H1 (cell line): ENCODE measurements around the gene ZNF488. TPM values are rescaled to one million over a fixed set of nuclear protein-coding genes. Genes with fewer than 3 reads are reported as not detected.

Experiments
- CTCF ChIA-PET: fragments of 300-600 bp; sonication (Branson Sonifier 250); formaldehyde crosslinking; loops from one replicate; lab custom pipeline; 2021; ENCODE audit not compliant: partially characterized antibody; lab: Charles Lee
- POLR2A ChIA-PET: fragments of 300-600 bp; sonication (Branson Sonifier 250); formaldehyde crosslinking; loops from one replicate; lab custom pipeline; 2021; ENCODE audit warnings: inconsistent platforms; ENCODE audit not compliant: partially characterized antibody; lab: Charles Lee
- DNase-seq, 2 experiments: peaks; one replicate each; pipeline versions ENCODE4 v3.0.0 to v3.0.0-alpha.2; 2010 to 2022; ENCODE audit warnings: low spot score in 2 of 2, low read depth in 1 of 2, mixed read lengths in 1 of 2
- FAIRE-seq: peaks from 2 replicates; lab custom pipeline; 2011; peaks lifted over from hg19 to GRCh38; lab: Jason Lieb, UNC
- H2AFZ ChIP-seq: 2 replicates; pipeline ENCODE4 v1.8.1; 2012; ENCODE audit warnings: low read length, inconsistent platforms
- H2AK5ac ChIP-seq: 2 replicates; pipeline ENCODE4 v1.6.1; 2013; ENCODE audit warnings: low read depth, low read length
- H2BK120ac ChIP-seq: replicated peaks from 2 replicates; pipeline ENCODE3; 2013; ENCODE audit warnings: low read depth, low read length, inconsistent platforms
- H2BK12ac ChIP-seq: 2 replicates; pipeline ENCODE4 v1.6.1; 2013; ENCODE audit warnings: low read depth, low read length
- H2BK15ac ChIP-seq: 2 replicates; pipeline ENCODE4 v1.6.1; 2013; ENCODE audit warnings: low read length
- H2BK20ac ChIP-seq: 2 replicates; pipeline ENCODE4 v1.6.1; 2013; ENCODE audit warnings: low read length
- H2BK5ac ChIP-seq: 2 replicates; pipeline ENCODE4 v1.6.1; 2013; ENCODE audit warnings: low read depth, low read length
- H3K14ac ChIP-seq: 2 replicates; pipeline ENCODE4 v1.6.1; 2013; ENCODE audit warnings: inconsistent platforms; ENCODE audit not compliant: insufficient read length
- H3K18ac ChIP-seq: 2 replicates; pipeline ENCODE4 v1.6.1; 2013; ENCODE audit warnings: low read length; ENCODE audit errors: extremely low read depth
- H3K23ac ChIP-seq: 2 replicates; pipeline ENCODE4 v1.6.1; 2013; ENCODE audit warnings: inconsistent platforms; ENCODE audit not compliant: insufficient read length
- H3K23me2 ChIP-seq: 2 replicates; pipeline ENCODE4 v1.6.1; 2013; ENCODE audit warnings: low read depth, low read length
- H3K27ac ChIP-seq: 2 replicates; pipeline ENCODE4 v1.6.1; 2011; ENCODE audit warnings: low read depth, low read length, inconsistent platforms
- H3K27me3 ChIP-seq, 4 experiments: replicated peaks in 1 of 4; 1 replicate in 1 of 4; 2 replicates in 3 of 4; pipeline versions ENCODE4 v1.6.1 to v1.8.1; 2011 to 2013; ENCODE audit warnings: low read length in 3 of 4, mild to moderate bottlenecking in 3 of 4, inconsistent platforms in 2 of 4, mixed read lengths in 2 of 4, moderate library complexity in 1 of 4; ENCODE audit not compliant: control insufficient read depth in 3 of 4, insufficient read depth in 3 of 4; ENCODE audit errors: extremely low read depth in 1 of 4
- H3K36me3 ChIP-seq, 4 experiments: 2 replicates each; pipeline versions ENCODE4 v1.6.1 to v1.8.1; 2011 to 2013; ENCODE audit warnings: mild to moderate bottlenecking in 4 of 4, low read length in 3 of 4, moderate library complexity in 2 of 4, control low read depth in 1 of 4, inconsistent platforms in 1 of 4; ENCODE audit not compliant: insufficient read depth in 4 of 4, control insufficient read depth in 2 of 4
- H3K4ac ChIP-seq: replicated peaks from 2 replicates; pipeline ENCODE3; 2013; ENCODE audit warnings: low read length, low read depth, mixed read lengths, inconsistent platforms; ENCODE audit not compliant: insufficient read length
- H3K4me1 ChIP-seq, 4 experiments: replicated peaks in 1 of 4; 1 replicate in 1 of 4; 2 replicates in 3 of 4; pipeline versions ENCODE4 v1.6.1 to v1.8.1; 2011 to 2013; ENCODE audit warnings: low read length in 3 of 4, inconsistent platforms in 2 of 4, mixed read lengths in 1 of 4; ENCODE audit not compliant: insufficient read depth in 4 of 4, control insufficient read depth in 3 of 4
- H3K4me2 ChIP-seq, 2 experiments: 2 replicates each; pipeline versions ENCODE4 v1.6.1 to v1.8.1; 2011 to 2013; ENCODE audit warnings: low read depth in 2 of 2, low read length in 2 of 2, control low read depth in 1 of 2, inconsistent platforms in 1 of 2, mild to moderate bottlenecking in 1 of 2; ENCODE audit not compliant: insufficient read depth in 1 of 2
- H3K4me3 ChIP-seq, 4 experiments: fragments of 200-600, 300-600 bp in 1 of 4; sonication (generic), shearing (Covaris generic), sonication (Bioruptor Twin) in 1 of 4; 2 replicates each; pipeline versions ENCODE4 v1.5.1 to v1.8.1; 2011 to 2016; ENCODE audit warnings: low read length in 4 of 4, low read depth in 3 of 4, control low read depth in 2 of 4, inconsistent platforms in 2 of 4, mild to moderate bottlenecking in 2 of 4, mixed read lengths in 1 of 4, moderate library complexity in 1 of 4; ENCODE audit not compliant: insufficient read depth in 2 of 4; ENCODE audit errors: extremely low read depth in 1 of 4
- H3K56ac ChIP-seq: replicated peaks from 2 replicates; pipeline ENCODE3; 2013; ENCODE audit warnings: low read depth, mild to moderate bottlenecking, mixed read lengths, low read length, inconsistent platforms; ENCODE audit not compliant: insufficient read length
- H3K79me1 ChIP-seq: 2 replicates; pipeline ENCODE4 v1.6.1; 2013; ENCODE audit warnings: low read depth, low read length, control low read depth
- H3K79me2 ChIP-seq, 2 experiments: 2 replicates each; pipeline versions ENCODE4 v1.6.1 to v1.8.1; 2012 to 2013; ENCODE audit warnings: low read length in 2 of 2, mild to moderate bottlenecking in 2 of 2, inconsistent platforms in 1 of 2; ENCODE audit not compliant: insufficient read depth in 2 of 2, control insufficient read depth in 1 of 2
- H3K9ac ChIP-seq, 4 experiments: replicated peaks in 1 of 4; 1 replicate in 1 of 4; 2 replicates in 3 of 4; pipeline versions ENCODE4 v1.6.1 to v1.8.1; 2011 to 2013; ENCODE audit warnings: low read depth in 3 of 4, low read length in 3 of 4, control low read depth in 2 of 4, mild to moderate bottlenecking in 2 of 4, moderate library complexity in 2 of 4, inconsistent platforms in 1 of 4; ENCODE audit errors: extremely low read depth in 1 of 4
- H3K9me3 ChIP-seq, 2 experiments: 2 replicates each; pipeline versions ENCODE4 v1.6.1 to v1.8.1; 2012 to 2013; ENCODE audit warnings: mild to moderate bottlenecking in 2 of 2, moderate library complexity in 2 of 2, control low read depth in 1 of 2, inconsistent platforms in 1 of 2, low read depth in 1 of 2, low read length in 1 of 2, mixed read lengths in 1 of 2; ENCODE audit not compliant: insufficient read depth in 2 of 2
- H4K20me1 ChIP-seq, 2 experiments: replicated peaks in 1 of 2; 2 replicates each; pipeline versions ENCODE3 to v1.8.1; 2011 to 2013; ENCODE audit warnings: inconsistent platforms in 2 of 2, low read length in 2 of 2, mild to moderate bottlenecking in 1 of 2; ENCODE audit not compliant: insufficient read depth in 2 of 2, control insufficient read depth in 1 of 2
- H4K5ac ChIP-seq: 2 replicates; pipeline ENCODE4 v1.6.1; 2013; ENCODE audit warnings: low read length, low read depth, mixed read lengths, inconsistent platforms; ENCODE audit not compliant: insufficient read length
- H4K8ac ChIP-seq: 2 replicates; pipeline ENCODE4 v1.8.0; 2013; ENCODE audit warnings: mild to moderate bottlenecking, moderate library complexity, low read length, inconsistent platforms; ENCODE audit not compliant: insufficient read depth; ENCODE audit errors: extremely low read depth
- H4K91ac ChIP-seq: replicated peaks from 2 replicates; pipeline ENCODE3; 2013; ENCODE audit warnings: low read length, mixed read lengths, inconsistent platforms; ENCODE audit not compliant: insufficient read length
- ATF2 ChIP-seq: IDR thresholded peaks from 2 replicates; pipeline ENCODE4 v1.6.1; 2012; ENCODE audit warnings: low read length, inconsistent platforms
- CBX5 ChIP-seq: fragments of 300-800, 300-1000 bp; sonication (generic); IDR thresholded peaks from 2 replicates; pipeline ENCODE4 v1.7.1; 2016; ENCODE audit warnings: antibody characterized with exemption, low read length, low read depth
- JUND ChIP-seq: IDR thresholded peaks from 2 replicates; pipeline ENCODE4 v1.6.1; 2011; ENCODE audit warnings: mild to moderate bottlenecking, improper control_type of control experiment, low read length
- KDM5A ChIP-seq: fragments of 200-600 bp; IDR thresholded peaks from 2 replicates; pipeline ENCODE4 v1.7.1; 2012; ENCODE audit warnings: mild to moderate bottlenecking, low read length, inconsistent platforms, mixed read lengths
- MAX ChIP-seq: IDR thresholded peaks from 2 replicates; pipeline ENCODE4 v1.6.1; 2012; ENCODE audit warnings: inconsistent platforms
- NRF1 ChIP-seq: IDR thresholded peaks from 2 replicates; pipeline ENCODE4 v1.6.1; 2011; ENCODE audit warnings: mild to moderate bottlenecking, low read depth, low read length, improper control_type of control experiment
- POU5F1 ChIP-seq: IDR thresholded peaks from 2 replicates; pipeline ENCODE4 v1.6.1; 2011; ENCODE audit warnings: low read depth, mild to moderate bottlenecking, low read length, moderate library complexity
- TAF7 ChIP-seq: optimal IDR thresholded peaks from 2 replicates; pipeline ENCODE3; 2011; ENCODE audit warnings: low read depth, mild to moderate bottlenecking, inconsistent platforms, low read length, moderate library complexity, borderline replicate concordance
- TCF12 ChIP-seq: IDR thresholded peaks from 2 replicates; pipeline ENCODE4 v1.6.1; 2011; ENCODE audit warnings: low read depth, mild to moderate bottlenecking, low read length
- USF2 ChIP-seq: IDR thresholded peaks from 2 replicates; pipeline ENCODE4 v1.6.1; 2011; ENCODE audit warnings: low read length, improper control_type of control experiment
- YY1 ChIP-seq: IDR thresholded peaks from 2 replicates; pipeline ENCODE4 v1.6.1; 2011; ENCODE audit warnings: low read depth, mild to moderate bottlenecking, low read length
- WGBS, 2 experiments: shearing (Covaris generic) in 1 of 2; methylation state at CpG; one replicate each; pipeline versions ENCODE4 v1.1.6 to v1.1.7; 2013 to 2015; ENCODE audit warnings: low lambda C conversion rate in 2 of 2, mixed read lengths in 2 of 2, inconsistent platforms in 1 of 2, low coverage in 1 of 2, missing lambda C conversion rate in 1 of 2; ENCODE audit not compliant: insufficient replicate concordance in 2 of 2, insufficient coverage in 1 of 2, insufficient read length in 1 of 2; ENCODE audit errors: extremely low coverage in 1 of 2, missing lambda C conversion rate in 1 of 2; 5-methylcytosine and 5-hydroxymethylcytosine counted together
- polyA plus RNA-seq, 7 experiments: library from polyadenylated mRNA; depleted of rRNA in 3 of 7; stranded (reverse) in 5 of 7; unstranded in 2 of 7; fragments of >200 nt in 5 of 7; fragments of 200-250 nt in 2 of 7; gene quantifications; 1 replicate in 5 of 7; 2 replicates in 1 of 7; 4 replicates in 1 of 7; pipeline versions ENCODE4 v1.2.1 to v1.2.3, GENCODE V29; 2011 to 2013; ENCODE audit warnings: missing spikeins in 2 of 7, mixed read lengths in 2 of 7
- total RNA-seq: library from RNA; stranded (reverse); fragmentation: NEBNext Ultra II Directional; extraction: Animal tissue kit (Norgen Biotek cat#: 25700); gene quantifications from 2 replicates; pipeline ENCODE4 v1.2.1, GENCODE V29; 2021

Gene ZNF488
- total and polyA plus RNA-seq, 2 of the 8 experiments (the other 6 are each of a cell fraction or from before 2014, with no cell fraction given): 7.9 to 11.4 TPM

GRCh38 chr10:47425813-47426419 is 41.8 kb upstream of the ZNF488 start:
- Histone ChIP-seq H4K20me1 (no peaks in the 10 kb centered on the region), H4K5ac (no peak overlapping the region), H3K79me1 (no peaks in the 10 kb centered on the region), H2BK12ac (no peak overlapping the region), H4K91ac (no peak overlapping the region), H3K27ac (no peak overlapping the region), H4K8ac (no peak overlapping the region), H3K18ac (no peak overlapping the region), H3K23me2 (no peaks in the 10 kb centered on the region), H2BK5ac (no peak overlapping the region), H3K4me3 (no peak overlapping the region), H3K27me3 (no peaks in the 10 kb centered on the region; a peak in 1 of 7 replicates), H3K14ac (no peak overlapping the region), H3K36me3 (no peaks in the 10 kb centered on the region), H3K9ac (no peak overlapping the region), H2BK15ac (no peak overlapping the region), H3K23ac (no peak overlapping the region), H2AFZ (no peak overlapping the region), H3K79me2 (no peaks in the 10 kb centered on the region), H2BK120ac (no peak overlapping the region), H3K4ac (no peak overlapping the region), H2AK5ac (no peak overlapping the region), H3K9me3 (no peaks in the 10 kb centered on the region), H2BK20ac (no peak overlapping the region), H3K56ac (no peak overlapping the region), H3K4me1 (peaks cover 0 to 4% (median 2%) of the 10 kb centered on the region in 4 experiments; a peak in 3 of 7 replicates), H3K4me2 (no peak overlapping the region)
- DNase-seq (no peak), FAIRE-seq (no peak)
- ChIA-PET CTCF (interaction anchor here (1.0 kb wide), 2 partner anchors 13 to 16 kb away, joined by 3 read pairs; no protein-coding TSS in a partner anchor), POLR2A (no interaction called here)
- WGBS, 2 experiments: 90% methylated on average over 3 of the region's 4 CpGs; no CpG with 5 or more reads in 1 of the 2 experiments
- TF ChIP-seq JUND (no peak), TCF12 (no peak), NRF1 (no peak), MAX (no peak), USF2 (no peak), TAF7 (no peak), POU5F1 (no peak), ATF2 (no peak), CBX5 (no peak), KDM5A (no peak), YY1 (no peak)
